Activated CD4-positive, alpha-beta T cell treated with anti-CD3 and anti-CD28 coated beads, Interleukin-2, amount 50 U/mL, for 1 hour (primary cell): ENCODE measurements around the gene SLC27A4.

ENCODE experiments used
- DNase-seq: peaks from one replicate; pipeline ENCODE4 v3.0.0-alpha.2; 2020

Gene SLC27A4

GRCh38 chr9:128393145-128393775, 52.9 kb downstream of the SLC27A4 start:
- DNase-seq, result no peak

- no peak for DNase-seq
Measured at GRCh38 chr9:128393970-128394369, 53.6 kb downstream of the SLC27A4 start.

DNA sequence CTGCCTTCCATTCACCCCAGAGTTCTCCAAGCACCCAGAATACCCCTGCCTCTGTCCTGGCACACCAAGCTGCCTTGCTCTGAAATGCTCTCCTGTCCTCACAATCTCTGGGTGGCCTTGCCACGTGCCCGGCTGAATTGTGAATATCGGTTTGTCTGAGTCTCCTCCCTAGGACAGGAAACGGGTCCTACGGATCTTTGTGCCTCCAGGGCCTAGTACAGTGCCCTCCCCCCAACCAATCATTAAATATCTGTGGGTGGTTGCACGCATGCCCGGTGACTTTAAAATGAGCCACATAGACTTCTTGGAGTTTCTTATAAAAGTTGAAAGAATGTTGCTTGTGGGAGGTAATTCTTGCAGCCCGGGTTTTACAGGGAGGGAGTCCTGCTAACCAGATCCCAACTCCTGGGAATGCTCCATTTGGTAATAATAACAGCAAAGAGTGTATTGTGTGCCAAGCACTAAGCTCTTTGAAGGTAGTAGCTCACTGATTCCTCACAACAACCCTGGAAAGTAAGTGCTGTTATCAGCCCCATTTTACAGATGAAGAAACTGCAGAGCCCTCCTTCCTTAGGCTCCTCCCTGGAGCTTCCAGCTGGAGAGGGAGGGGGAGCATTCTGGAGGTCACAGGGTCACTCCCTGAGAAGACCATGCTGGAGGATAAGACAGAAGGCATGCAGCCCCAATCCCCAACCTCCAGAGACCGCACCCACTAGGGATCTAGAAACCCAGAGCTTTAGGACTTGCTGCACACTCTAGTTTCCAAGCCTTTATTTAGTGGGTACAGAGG, 54.2 kb downstream of the SLC27A4 start:
- DNase-seq, result no peak

DNA sequence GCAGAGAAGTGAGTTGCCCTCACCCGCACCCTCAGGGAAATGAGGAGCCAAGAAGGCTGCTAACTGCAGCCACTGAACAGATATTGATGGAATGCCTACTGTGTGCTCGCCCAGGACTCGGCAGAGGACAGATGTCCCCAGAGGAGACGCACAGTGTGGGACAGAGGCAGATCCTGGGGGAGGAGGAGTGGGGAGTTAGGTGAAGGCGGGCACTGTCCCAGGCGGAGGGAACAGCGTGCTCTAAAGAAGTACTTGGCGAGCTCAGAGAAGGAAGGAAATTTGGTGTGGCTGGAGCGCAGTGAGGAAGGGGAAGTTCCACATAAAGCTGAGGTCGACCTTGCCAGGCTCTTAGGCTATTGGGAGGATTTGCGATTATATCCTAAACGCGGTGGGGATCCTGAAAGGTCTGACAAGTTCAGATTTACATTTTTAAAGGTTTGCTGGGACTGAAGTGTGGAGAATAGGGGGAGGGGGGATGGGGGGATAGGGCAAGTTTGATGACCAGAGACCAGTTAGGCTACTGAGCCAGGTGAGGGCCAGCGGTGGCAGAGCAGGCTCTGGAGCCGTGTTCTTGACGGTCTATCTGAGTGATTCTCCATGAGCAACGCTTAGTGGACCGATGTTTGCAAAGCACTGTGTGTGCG, 56.8 kb downstream of the SLC27A4 start:
- DNase-seq, result no peak

DNA sequence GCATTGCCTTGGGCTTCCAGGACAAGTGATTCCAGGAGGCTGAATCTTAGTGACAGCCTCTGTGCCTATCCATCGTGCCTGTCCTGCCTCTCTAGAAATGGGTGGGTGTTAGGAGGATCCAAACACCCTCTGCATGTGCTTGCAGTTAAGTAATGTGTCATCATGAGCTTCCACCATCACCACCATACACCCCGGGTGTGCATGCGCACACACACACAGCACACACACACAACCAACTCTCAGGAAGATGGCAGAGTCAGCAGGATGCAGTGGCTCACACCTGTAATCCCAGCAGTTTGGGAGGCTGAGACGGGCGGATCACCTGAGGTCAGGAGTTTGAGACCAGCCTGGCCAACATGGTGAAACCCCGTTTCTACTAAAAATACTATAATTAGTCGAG, 57.5 kb downstream of the SLC27A4 start:
- DNase-seq, result no peak

DNA sequence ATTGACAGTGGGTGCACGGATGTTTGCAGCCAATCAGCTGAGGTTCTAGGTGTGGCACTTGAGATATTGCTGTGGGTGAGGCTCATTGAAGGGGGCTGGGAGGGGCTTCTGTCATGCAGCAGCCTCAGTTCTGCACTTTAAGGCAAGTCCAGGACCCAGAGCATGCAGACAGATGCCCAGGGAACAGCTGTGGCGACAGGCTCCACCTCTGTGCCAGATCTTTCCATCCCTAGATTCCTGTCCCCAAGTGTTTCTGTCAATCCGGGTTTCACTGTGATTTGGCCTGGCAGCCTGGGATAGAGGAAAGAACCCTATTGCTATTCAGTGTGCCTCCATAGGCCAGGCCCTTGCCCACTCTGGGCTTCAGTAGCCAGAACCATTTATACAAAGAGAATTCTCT, 59.5 kb downstream of the SLC27A4 start:
- no peak for DNase-seq

DNA sequence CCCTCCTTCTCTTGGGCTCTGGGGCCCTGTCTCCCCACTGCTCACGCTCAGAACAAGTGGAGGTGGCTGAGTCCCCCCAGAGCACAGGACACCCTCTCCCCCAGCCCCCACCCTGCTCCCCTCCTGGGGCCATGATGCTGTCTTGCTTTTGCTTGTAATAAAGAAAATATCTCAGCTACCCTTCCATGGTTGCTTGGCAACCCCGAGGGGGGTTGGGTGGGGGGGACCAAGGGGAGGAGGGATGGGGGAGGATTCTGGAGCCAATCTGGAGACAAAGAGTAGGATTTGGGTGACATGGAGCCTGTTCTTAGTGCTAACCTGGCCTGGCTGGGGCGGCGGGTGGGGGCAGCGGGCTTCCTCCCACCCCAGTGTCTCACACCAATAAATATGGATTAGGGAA, 64.2 kb downstream of the SLC27A4 start:
- no peak for DNase-seq

GRCh38 chr9:128405077-128405779, 64.9 kb downstream of the SLC27A4 start:
- DNase-seq, result no peak

DNA sequence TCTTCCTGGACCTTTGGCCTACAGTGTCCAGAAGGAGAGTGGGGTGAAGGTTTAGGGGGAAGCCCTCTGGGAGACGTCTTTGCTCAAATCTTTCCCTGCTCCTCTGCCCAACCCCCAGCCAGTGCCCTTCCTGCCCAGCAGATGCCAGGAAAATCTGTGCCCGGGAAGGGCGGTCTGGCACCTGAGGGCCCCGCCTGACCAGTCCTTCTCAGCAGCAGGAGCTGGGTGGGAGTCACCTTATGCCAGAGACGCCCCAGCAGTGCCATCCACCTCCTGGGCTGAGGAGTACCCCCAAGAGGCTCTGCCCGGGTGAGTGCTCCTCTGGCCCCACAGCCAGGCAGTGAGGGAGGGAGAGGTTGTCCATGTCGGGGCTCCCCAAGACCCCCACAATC, 65.4 kb downstream of the SLC27A4 start:
- DNase-seq, result no peak

DNA sequence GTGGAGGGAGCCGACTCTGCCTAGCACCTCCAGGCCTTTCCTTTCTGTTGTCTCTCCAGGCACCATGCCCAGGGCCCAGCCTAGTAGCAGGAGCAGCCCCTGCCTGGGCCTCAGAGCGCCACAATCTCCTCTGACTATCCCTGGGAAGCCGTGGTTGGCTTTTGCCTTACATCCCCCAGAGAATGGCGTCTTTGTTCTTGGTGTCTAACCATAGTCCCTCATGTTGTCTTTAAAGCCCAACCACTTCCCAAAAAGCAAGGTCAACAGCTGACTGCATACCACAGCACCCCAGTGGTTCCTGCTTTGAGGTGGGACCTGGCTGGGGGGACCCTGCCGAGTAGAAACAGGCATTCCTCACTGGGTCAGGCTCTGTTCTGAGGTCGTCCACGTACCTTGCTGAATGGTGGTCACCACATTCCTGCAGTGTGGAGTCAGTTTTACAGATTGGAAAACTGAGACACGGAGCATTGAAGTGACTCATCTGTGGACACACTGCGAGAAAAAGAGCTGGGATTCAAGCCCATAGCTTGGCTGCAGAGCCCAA, 66.6 kb downstream of the SLC27A4 start:
- DNase-seq, result no peak

GRCh38 chr9:128408963-128409431, 68.7 kb downstream of the SLC27A4 start:
- DNase-seq, result no peak

- DNase-seq, result no peak
Measured at GRCh38 chr9:128409450-128409849, 69.1 kb downstream of the SLC27A4 start.

GRCh38 chr9:128409978-128410377, 69.7 kb downstream of the SLC27A4 start:
- no peak for DNase-seq
